Fibroblast of skin of left quadriceps (primary cell): Measurements from ENCODE around the gene ADAMTS2.

ENCODE experiments used
- DNase-seq, 2 experiments: peaks; one replicate each; pipeline ENCODE4 v3.0.0-alpha.2; 2013; ENCODE audit warnings: low read depth in 2 of 2

ADAMTS2 gene

GRCh38 chr5:179371681-179372680 is 26.7 kb upstream of the ADAMTS2 start:
- no peak for DNase-seq

- no peak for DNase-seq
Measured at GRCh38 chr5:179371121-179371510, 25.9 kb upstream of the ADAMTS2 start.

GRCh38 chr5:179370490-179371120 is 25.3 kb upstream of the ADAMTS2 start:
- DNase-seq, result no peak

GRCh38 chr5:179369530-179369884 is 24.2 kb upstream of the ADAMTS2 start:
- DNase-seq, result no peak

- DNase-seq, result no peak
Measured at GRCh38 chr5:179368806-179369529, 23.7 kb upstream of the ADAMTS2 start.

GRCh38 chr5:179368126-179368805 is 23.0 kb upstream of the ADAMTS2 start:
- DNase-seq, result no peak

- no peak for DNase-seq
Measured at GRCh38 chr5:179367491-179367890, 22.2 kb upstream of the ADAMTS2 start.

GRCh38 chr5:179362355-179362754 is 17.1 kb upstream of the ADAMTS2 start:
- no peak for DNase-seq

GRCh38 chr5:179361037-179361603 is 15.9 kb upstream of the ADAMTS2 start:
- DNase-seq, result no peak

- DNase-seq, result no peak
Measured at GRCh38 chr5:179357031-179357430, 11.8 kb upstream of the ADAMTS2 start.

- no peak for DNase-seq
Measured at GRCh38 chr5:179355976-179356974, 11.0 kb upstream of the ADAMTS2 start.

GRCh38 chr5:179354305-179354882 is 9.1 kb upstream of the ADAMTS2 start:
- DNase-seq, result no peak

GRCh38 chr5:179348843-179349242 is 3.6 kb upstream of the ADAMTS2 start:
- no peak for DNase-seq

GRCh38 chr5:179348011-179348530 is 2.8 kb upstream of the ADAMTS2 start:
- no peak for DNase-seq

- DNase-seq, result no peak
Measured at GRCh38 chr5:179347581-179347980, 2.3 kb upstream of the ADAMTS2 start.

GRCh38 chr5:179346875-179347274 is 1.6 kb upstream of the ADAMTS2 start:
- DNase-seq, result no peak

- DNase-seq, result no peak
Measured at GRCh38 chr5:179346401-179346800, 1.1 kb upstream of the ADAMTS2 start.

GRCh38 chr5:179345183-179345432 is 153 bp downstream of the ADAMTS2 start:
- peak in 1 of 2 experiments; percentile 11 for DNase-seq

- DNase-seq, result no peak
Measured at GRCh38 chr5:179344431-179345182, 654 bp downstream of the ADAMTS2 start.
